ENCODE results near the gene CCL25.

DNA sequence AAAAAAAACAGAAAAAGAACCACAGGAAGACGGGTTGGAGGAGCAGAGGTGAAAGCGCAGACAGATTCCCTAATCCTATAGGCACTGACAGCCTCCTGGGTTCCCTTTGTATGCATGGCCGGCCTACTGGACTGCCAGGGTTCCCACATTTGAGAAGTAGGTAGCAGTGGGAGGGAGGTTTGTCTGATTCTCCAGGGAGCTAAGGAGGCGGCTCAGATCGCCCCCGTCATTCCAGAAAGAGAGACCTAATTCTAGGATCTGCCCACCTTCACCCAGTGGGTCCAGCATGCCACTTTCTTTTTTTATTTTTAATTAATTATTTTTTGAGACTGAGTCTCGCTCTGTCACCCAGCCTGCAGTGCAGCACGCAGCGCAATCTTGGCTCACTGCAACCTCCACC is 9.7 kb upstream of the CCL25 start:
- TF ChIP-seq CTCF (IDR thresholded peaks at IDR 0.05), result no peak
- TF ChIP-seq POLR2AphosphoS5 (IDR thresholded peaks at IDR 0.05), result no peak
- no peak for TF ChIP-seq POLR2A (IDR thresholded peaks at IDR 0.05)

Data from stomach (tissue), 4 donors.